ENCODE measurements around the gene LAGE3.

The LAGE3 gene

DNA sequence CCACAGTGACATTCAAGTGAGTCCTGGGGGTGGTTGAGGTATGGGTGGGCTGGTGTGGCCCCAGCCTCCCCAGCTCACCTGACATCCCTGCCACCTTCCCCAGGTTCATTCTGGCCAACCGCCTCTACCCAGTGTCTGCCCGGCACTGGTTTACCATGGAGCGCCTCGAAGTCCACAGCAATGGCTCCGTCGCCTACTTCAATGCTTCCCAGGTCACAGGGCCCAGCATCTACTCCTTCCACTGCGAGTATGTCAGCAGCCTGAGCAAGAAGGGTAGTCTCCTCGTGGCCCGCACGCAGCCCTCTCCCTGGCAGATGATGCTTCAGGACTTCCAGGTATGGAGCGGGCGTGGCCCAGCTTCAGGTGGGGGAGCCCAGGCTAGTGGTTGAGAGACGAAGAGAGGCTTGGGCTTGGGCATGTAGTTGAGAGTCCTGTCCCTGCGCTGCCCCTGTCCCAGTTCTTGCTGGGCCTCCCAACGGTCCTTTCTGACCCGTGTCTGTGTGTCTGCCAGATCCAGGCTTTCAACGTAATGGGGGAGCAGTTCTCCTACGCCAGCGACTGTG is 43.8 kb downstream of the LAGE3 start:
- H3K4me3 ChIP-seq (ENCODE audit: low read length), result no peak overlapping the region
- no peaks in the 10 kb centered on the region for H3K9me3 ChIP-seq (ENCODE audit: control insufficient read depth, low read depth, low read length)
- H3K36me3 ChIP-seq (ENCODE audit: control insufficient read depth, low read depth, low read length), result peaks cover 1% of the 10 kb centered on the region

DNA sequence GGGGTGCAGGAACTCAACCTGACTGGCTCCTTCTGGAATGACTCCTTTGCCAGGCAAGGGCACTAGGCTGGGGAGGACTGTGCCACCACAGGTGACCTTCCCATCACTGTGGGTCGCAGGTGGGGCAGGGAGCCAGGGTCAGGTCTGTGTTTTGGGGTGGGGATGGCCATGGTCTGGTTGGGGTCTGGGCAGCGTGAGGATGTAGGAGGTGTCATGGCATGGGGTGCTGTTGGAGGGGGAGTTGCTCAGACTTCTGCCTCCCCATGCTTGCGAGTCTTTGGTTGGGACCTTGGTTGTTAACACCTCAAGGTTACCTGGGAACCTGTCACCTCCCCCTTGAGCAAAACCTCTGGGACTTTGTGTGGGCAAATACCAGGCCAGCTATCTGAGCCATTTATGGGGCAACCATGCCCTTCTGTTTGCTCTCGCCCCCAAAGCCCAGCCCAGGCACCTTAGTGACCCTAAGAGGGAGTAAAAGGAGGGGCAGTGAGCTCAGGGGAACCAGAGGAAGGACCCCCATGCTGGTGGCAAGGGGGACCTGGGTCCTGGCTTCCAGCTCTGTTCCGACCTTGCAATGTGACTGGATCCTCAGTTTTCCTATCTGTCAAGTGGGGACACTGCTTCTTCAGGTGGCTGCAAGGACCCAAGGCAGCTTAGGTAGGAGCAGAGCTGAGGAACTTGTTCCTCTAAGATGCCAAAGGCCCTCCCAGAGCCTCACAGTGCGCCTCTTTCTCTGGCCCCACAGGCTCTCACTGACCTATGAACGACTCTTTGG is 44.5 kb downstream of the LAGE3 start:
- Histone ChIP-seq H3K27ac (ENCODE audit: low read length) (no peak overlapping the region), H3K36me3 (ENCODE audit: control insufficient read depth, low read depth, low read length) (no peaks in the 10 kb centered on the region), H3K27me3 (ENCODE audit: control insufficient read depth, insufficient read depth, low read length) (no peaks in the 10 kb centered on the region), H3K9me3 (ENCODE audit: control insufficient read depth, low read depth, low read length) (no peaks in the 10 kb centered on the region), H3K9ac (ENCODE audit: low read length) (no peak overlapping the region), H3K4me3 (ENCODE audit: low read length) (no peak overlapping the region), H3K4me1 (ENCODE audit: control insufficient read depth, low read depth, low read length) (no peaks in the 10 kb centered on the region)

More for the DNA sequence above, 43.8 kb downstream of the LAGE3 start:
- Histone ChIP-seq H3K27ac (ENCODE audit: low read length) (no peak overlapping the region), H3K4me1 (ENCODE audit: control insufficient read depth, low read depth, low read length) (no peaks in the 10 kb centered on the region), H3K27me3 (ENCODE audit: control insufficient read depth, insufficient read depth, low read length) (no peaks in the 10 kb centered on the region), H3K9ac (ENCODE audit: low read length) (no peak overlapping the region)

DNA sequence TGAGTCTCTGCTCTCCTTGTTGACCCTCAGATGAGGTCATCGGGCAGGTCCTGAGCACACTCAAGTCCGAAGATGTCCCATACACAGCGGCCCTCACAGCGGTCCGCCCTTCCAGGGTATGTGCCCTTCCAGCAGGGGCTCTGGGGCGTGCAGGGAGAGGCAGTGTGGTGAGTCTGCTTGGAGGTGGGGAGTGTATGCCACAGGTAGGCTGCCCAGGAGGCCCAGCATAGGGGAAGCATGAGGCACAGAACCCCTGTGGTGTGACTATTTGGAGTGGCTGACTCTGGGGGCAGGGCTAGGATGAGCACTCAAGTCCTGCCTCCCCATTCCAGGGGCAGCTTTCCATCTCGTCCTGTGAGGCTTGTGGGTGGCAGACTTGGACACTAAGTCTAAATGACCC is 45.5 kb downstream of the LAGE3 start:
- Histone ChIP-seq H3K9ac (ENCODE audit: low read length) (no peak overlapping the region), H3K4me3 (ENCODE audit: low read length) (no peak overlapping the region), H3K36me3 (ENCODE audit: control insufficient read depth, low read depth, low read length) (no peaks in the 10 kb centered on the region), H3K27ac (ENCODE audit: low read length) (no peak overlapping the region), H3K9me3 (ENCODE audit: control insufficient read depth, low read depth, low read length) (no peaks in the 10 kb centered on the region), H3K27me3 (ENCODE audit: control insufficient read depth, insufficient read depth, low read length) (no peaks in the 10 kb centered on the region), H3K4me1 (ENCODE audit: control insufficient read depth, low read depth, low read length) (no peaks in the 10 kb centered on the region)

DNA sequence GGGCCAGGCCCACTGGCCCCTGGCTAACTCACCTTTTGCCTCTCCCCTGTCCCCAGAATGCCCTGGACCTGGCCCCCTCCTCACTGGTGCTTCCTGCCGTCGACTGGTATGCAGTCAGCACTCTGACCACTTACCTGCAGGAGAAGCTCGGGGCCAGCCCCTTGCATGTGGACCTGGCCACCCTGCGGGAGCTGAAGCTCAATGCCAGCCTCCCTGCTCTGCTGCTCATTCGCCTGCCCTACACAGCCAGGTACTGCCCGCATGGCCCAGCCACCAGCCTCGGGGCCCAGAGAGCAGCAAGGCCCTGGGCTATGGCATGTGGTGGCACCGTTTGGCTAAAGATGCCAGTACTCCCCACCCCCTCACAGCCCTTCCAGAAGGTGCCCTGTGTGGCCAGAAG is 46.9 kb downstream of the LAGE3 start:
- Histone ChIP-seq H3K27ac (ENCODE audit: low read length) (no peak overlapping the region), H3K27me3 (ENCODE audit: control insufficient read depth, insufficient read depth, low read length) (no peaks in the 10 kb centered on the region), H3K36me3 (ENCODE audit: control insufficient read depth, low read depth, low read length) (no peaks in the 10 kb centered on the region), H3K9me3 (ENCODE audit: control insufficient read depth, low read depth, low read length) (peaks cover under 1% of the 10 kb centered on the region), H3K4me1 (ENCODE audit: control insufficient read depth, low read depth, low read length) (no peaks in the 10 kb centered on the region), H3K9ac (ENCODE audit: low read length) (no peak overlapping the region), H3K4me3 (ENCODE audit: low read length) (no peak overlapping the region)

DNA sequence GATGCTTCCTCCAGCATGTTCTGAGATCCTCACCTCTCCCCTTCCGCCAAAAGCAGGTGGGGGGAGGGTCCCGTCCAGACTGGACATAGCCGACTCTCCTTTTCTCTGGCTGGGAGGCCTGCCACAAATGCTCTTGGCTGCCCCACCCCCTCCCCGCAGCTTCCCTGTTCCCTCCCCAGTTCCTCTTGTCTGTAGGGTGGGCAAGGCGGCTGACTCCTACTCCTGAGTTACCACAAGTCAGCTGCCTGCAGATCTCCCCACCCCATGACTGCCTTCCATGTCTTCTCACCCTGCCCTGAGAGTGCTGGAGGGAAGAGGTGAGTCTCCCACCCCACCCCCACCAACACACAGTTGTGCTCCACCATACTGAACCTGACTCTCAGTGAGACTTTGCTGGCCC is 47.7 kb downstream of the LAGE3 start:
- H3K4me1 ChIP-seq (ENCODE audit: control insufficient read depth, low read depth, low read length), result no peaks in the 10 kb centered on the region
- H3K9ac ChIP-seq (ENCODE audit: low read length), result no peak overlapping the region
- H3K27ac ChIP-seq (ENCODE audit: low read length), result no peak overlapping the region
- peaks cover 4% of the 10 kb centered on the region for H3K9me3 ChIP-seq (ENCODE audit: control insufficient read depth, low read depth, low read length)
- H3K4me3 ChIP-seq (ENCODE audit: low read length), result no peak overlapping the region
- H3K27me3 ChIP-seq (ENCODE audit: control insufficient read depth, insufficient read depth, low read length), result no peaks in the 10 kb centered on the region
- H3K36me3 ChIP-seq (ENCODE audit: control insufficient read depth, low read depth, low read length), result no peaks in the 10 kb centered on the region

DNA sequence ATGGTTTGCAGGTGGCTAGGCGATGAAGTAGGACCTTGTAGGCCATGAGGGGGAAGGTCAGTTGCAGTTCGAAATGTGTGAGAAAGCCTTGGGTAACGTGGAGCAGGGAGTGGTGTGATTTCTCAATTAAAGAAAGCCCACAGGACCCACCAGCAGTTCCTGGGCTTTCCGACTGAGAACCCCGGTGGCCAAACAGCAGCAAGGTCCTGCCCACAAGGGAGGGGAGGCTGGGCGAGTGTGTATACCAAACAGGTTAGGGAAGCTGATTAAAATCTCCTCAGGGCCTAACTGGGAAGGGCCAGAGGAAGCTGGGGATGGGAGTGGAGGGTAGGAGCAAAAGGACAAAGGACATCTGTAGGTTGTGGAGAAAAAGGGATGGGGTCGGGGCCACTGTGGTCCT is 48.2 kb downstream of the LAGE3 start:
- no peak overlapping the region for H3K27ac ChIP-seq (ENCODE audit: low read length)
- no peak overlapping the region for H3K9ac ChIP-seq (ENCODE audit: low read length)
- peaks cover 4% of the 10 kb centered on the region for H3K9me3 ChIP-seq (ENCODE audit: control insufficient read depth, low read depth, low read length)
- no peaks in the 10 kb centered on the region for H3K4me1 ChIP-seq (ENCODE audit: control insufficient read depth, low read depth, low read length)
- H3K27me3 ChIP-seq (ENCODE audit: control insufficient read depth, insufficient read depth, low read length), result no peaks in the 10 kb centered on the region
- H3K36me3 ChIP-seq (ENCODE audit: control insufficient read depth, low read depth, low read length), result no peaks in the 10 kb centered on the region
- no peak overlapping the region for H3K4me3 ChIP-seq (ENCODE audit: low read length)

DNA sequence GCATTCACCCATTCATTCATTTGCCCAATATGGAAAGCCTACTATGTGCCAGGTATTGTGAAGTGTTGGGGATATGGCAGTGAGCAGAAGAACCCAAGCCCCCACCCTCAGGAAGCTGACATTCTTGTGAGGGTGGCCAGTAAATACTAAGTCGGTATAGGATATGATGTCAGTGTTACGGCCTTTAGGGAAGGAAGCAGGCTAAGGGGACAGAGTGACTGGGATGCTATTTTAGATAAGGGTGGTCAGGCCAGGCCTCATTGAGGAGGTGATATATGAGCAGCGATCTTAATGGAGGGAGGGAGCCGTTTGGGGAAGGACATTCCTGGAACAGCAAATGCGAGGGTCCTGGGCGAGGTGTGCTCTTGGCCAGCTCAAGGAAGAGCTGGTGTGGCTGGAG is 48.6 kb downstream of the LAGE3 start:
- H3K4me3 ChIP-seq (ENCODE audit: low read length), result no peak overlapping the region
- no peak overlapping the region for H3K9ac ChIP-seq (ENCODE audit: low read length)
- no peaks in the 10 kb centered on the region for H3K27me3 ChIP-seq (ENCODE audit: control insufficient read depth, insufficient read depth, low read length)
- no peak overlapping the region for H3K27ac ChIP-seq (ENCODE audit: low read length)
- peaks cover 4% of the 10 kb centered on the region for H3K9me3 ChIP-seq (ENCODE audit: control insufficient read depth, low read depth, low read length)
- H3K4me1 ChIP-seq (ENCODE audit: control insufficient read depth, low read depth, low read length), result no peaks in the 10 kb centered on the region
- no peaks in the 10 kb centered on the region for H3K36me3 ChIP-seq (ENCODE audit: control insufficient read depth, low read depth, low read length)

DNA sequence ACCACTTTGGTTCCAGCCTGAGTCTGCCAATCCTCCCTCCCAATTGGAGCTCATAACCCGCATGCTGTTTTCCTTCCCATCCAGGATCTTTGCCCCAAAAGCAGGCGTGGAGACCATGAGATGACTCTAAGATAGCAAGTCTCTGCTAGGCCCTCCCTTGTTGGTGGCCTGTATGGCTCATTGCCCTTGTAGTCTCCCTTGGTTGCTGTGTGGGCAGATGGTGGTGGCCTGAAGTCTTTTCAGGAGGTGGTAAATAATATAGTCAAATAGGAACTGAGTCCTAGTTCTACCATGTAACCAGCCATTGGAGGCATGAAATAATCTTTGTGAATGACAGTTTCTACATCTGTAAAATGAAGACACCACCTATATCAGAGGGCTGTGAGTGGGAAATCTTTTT is 49.4 kb downstream of the LAGE3 start:
- Histone ChIP-seq H3K9me3 (ENCODE audit: control insufficient read depth, low read depth, low read length) (peaks cover 4% of the 10 kb centered on the region), H3K9ac (ENCODE audit: low read length) (no peak overlapping the region), H3K27me3 (ENCODE audit: control insufficient read depth, insufficient read depth, low read length) (no peaks in the 10 kb centered on the region), H3K4me3 (ENCODE audit: low read length) (peak overlapping the region; percentile 59), H3K36me3 (ENCODE audit: control insufficient read depth, low read depth, low read length) (no peaks in the 10 kb centered on the region), H3K27ac (ENCODE audit: low read length) (no peak overlapping the region), H3K4me1 (ENCODE audit: control insufficient read depth, low read depth, low read length) (no peaks in the 10 kb centered on the region)

DNA sequence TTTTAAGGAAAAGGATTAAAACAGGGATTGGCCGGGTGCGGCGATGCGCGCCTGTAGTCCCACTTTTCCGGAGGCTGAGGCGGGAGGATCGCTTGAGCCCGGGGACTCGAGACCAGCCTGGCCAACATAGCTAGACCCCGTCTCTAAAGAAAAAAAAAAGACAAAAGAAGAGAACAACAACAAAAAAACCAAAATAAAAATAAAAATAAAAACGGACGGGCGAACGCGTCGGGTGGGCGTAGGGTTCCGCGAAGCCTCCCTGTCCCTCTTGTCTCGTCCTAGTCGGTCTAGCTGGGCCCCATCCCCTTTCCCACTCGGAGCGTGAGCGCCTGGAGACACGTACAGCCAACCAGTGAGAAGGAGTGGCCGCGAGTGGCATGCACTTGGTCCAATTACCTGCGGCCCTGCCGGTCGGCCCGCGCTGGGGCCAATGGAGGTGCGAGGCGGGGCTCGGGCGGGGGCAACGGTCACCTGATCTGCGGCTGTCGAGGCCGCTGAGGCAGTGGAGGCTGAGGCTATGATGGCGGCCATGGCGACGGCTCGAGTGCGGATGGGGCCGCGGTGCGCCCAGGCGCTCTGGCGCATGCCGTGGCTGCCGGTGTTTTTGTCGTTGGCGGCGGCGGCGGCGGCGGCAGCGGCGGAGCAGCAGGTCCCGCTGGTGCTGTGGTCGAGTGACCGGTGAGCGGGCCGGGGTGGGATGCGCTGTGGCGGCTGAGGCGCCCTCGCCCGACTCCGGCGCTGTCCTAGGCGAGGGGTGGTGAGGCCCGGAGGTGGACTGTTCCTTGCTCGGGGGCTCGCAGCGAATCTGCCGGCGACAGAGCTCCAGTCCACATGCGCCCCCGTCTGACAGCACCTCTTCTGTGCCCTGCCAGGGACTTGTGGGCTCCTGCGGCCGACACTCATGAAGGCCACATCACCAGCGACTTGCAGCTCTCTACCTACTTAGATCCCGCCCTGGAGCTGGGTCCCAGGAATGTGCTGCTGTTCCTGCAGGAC is 50.6 kb downstream of the LAGE3 start, which contains the start of gene ATP6AP1:
ATP6AP1 (plus strand) TSS at position 502 of the 996 bp plus-strand sequence; CDS start at position 518, 16 bp downstream.
- H3K36me3 ChIP-seq (ENCODE audit: control insufficient read depth, low read depth, low read length), result no peaks in the 10 kb centered on the region
- no peak within 1 kb of the TSS for H3K9ac ChIP-seq (ENCODE audit: low read length)
- H3K27ac ChIP-seq (ENCODE audit: low read length), result no peak within 1 kb of the TSS
- H3K4me1 ChIP-seq (ENCODE audit: control insufficient read depth, low read depth, low read length), result no peaks in the 10 kb centered on the region
- no peaks in the 10 kb centered on the region for H3K27me3 ChIP-seq (ENCODE audit: control insufficient read depth, insufficient read depth, low read length)
- peaks cover 4% of the 10 kb centered on the region for H3K9me3 ChIP-seq (ENCODE audit: control insufficient read depth, low read depth, low read length)
- H3K4me3 ChIP-seq (ENCODE audit: low read length), result peak within 1 kb of the TSS; percentile 59
